ENCODE results near the gene RAB11FIP4. TPM values are rescaled to one million over a fixed set of nuclear protein-coding genes. Genes with fewer than 3 reads are reported as not detected.

RAB11FIP4 gene
- total RNA-seq, 1 experiment from 2014 or later, result 15.1 TPM

- TF ChIP-seq POLR2A (IDR thresholded peaks at IDR 0.05; ENCODE audit: borderline replicate concordance, extremely low read depth, insufficient read depth, insufficient read length) (no peak), SIN3A (IDR thresholded peaks at IDR 0.05; ENCODE audit: low read depth) (peak; percentile 65; the same call in 1 of the 2 replicates)
- TF ChIP-seq, protein P1, sequence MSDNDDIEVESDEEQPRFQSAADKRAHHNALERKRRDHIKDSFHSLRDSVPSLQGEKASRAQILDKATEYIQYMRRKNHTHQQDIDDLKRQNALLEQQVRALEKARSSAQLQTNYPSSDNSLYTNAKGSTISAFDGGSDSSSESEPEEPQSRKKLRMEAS (IDR thresholded peaks at IDR 0.05), result peak; percentile 79
These were observed 108.5 kb downstream of the RAB11FIP4 start (continued) for GRCh38 chr17:31499771-31500554.

DNA sequence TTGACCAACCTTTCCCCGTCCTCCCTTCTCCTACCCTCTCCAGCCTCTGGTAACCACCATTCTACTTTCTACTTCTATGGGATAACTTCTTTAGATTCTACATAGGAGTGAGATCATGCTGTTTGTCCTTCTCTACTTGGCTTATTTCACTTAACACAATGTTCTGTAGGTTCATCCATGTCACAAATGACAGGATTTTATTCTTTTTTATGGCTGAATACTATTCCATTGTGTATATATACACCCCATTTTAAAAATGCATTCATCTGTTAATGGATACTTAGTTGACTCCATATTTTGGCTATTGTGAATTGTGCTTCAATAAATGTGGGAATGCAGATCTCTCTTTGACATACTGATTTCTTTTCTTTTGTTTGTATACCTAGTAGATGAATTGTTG is 115.0 kb downstream of the RAB11FIP4 start:
- no peak for ATAC-seq
- no peak overlapping the region for H2AFZ ChIP-seq (ENCODE audit: low read depth, low read length, poor library complexity, severe bottlenecking)
- H3K9ac ChIP-seq (ENCODE audit: low read length), result no peak overlapping the region
- ChIA-PET CTCF (interaction anchor here (1.0 to 1.3 kb wide), 2 partner anchors 12 to 69 kb away, joined by 3 read pairs; no protein-coding TSS in a partner anchor), RAD21 (ENCODE audit: low non-redundant PET in 1 of 2, low total read pairs in 2 of 2, uncharacterized antibody in 2 of 2, unreplicated experiment in 2 of 2) (no interaction called here), POLR2A (no interaction called here)
- BruUV-seq (replicated peaks), result no TSS peak
- H3K4me2 ChIP-seq (ENCODE audit: low read length), result no peak overlapping the region
- no peaks in the 10 kb centered on the region for H3K79me2 ChIP-seq (ENCODE audit: insufficient read depth, low read length)
- no peak for DNase-seq (ENCODE audit: low read depth, low spot score)
- no peak overlapping the region for H3K27ac ChIP-seq (ENCODE audit: low read depth, low read length)
- H3K4me3 ChIP-seq (replicated peaks in 1 of 2; ENCODE audit: low read depth in 1 of 2, low read length in 2 of 2), result no peak overlapping the region
- no peaks in the 10 kb centered on the region for H3K27me3 ChIP-seq (ENCODE audit: insufficient read depth, low read length)
- H3K36me3 ChIP-seq (ENCODE audit: control insufficient read depth in 1 of 2, insufficient read depth in 2 of 2, low read length in 2 of 2), result no peaks in the 10 kb centered on the region
- no peaks in the 10 kb centered on the region for H3K9me2 ChIP-seq (ENCODE audit: insufficient read depth)
- H3K4me1 ChIP-seq (ENCODE audit: control insufficient read depth in 1 of 2, insufficient read depth in 2 of 2, low read length in 2 of 2), result no peaks in the 10 kb centered on the region; a peak in 1 of 4 replicates
- intact Hi-C loops (cut with micrococcal nuclease), result no loop called here
- no peaks in the 10 kb centered on the region for H4K20me1 ChIP-seq (ENCODE audit: insufficient read depth)
- H3K9me3 ChIP-seq (ENCODE audit: control insufficient read depth in 1 of 2, insufficient read depth in 1 of 2, low read depth in 1 of 2, low read length in 2 of 2), result no peaks in the 10 kb centered on the region
- TF ChIP-seq REST (IDR thresholded peaks at IDR 0.05; ENCODE audit: low read depth) (no peak), EZH2phosphoT487 (IDR thresholded peaks at IDR 0.05; ENCODE audit: borderline replicate concordance) (no peak), ZNF274 (IDR thresholded peaks at IDR 0.05; ENCODE audit: low read depth, low read length) (no peak), ZBTB33 (IDR thresholded peaks at IDR 0.05; ENCODE audit: extremely low read depth, insufficient replicate concordance, low read length) (no peak), SIN3A (IDR thresholded peaks at IDR 0.05; ENCODE audit: low read depth) (no peak), CEBPB (IDR thresholded peaks at IDR 0.05; ENCODE audit: low read depth) (no peak), YY1 (IDR thresholded peaks at IDR 0.05; ENCODE audit: extremely low read depth, insufficient replicate concordance, low read depth, low read length) (no peak), EGR1 (IDR thresholded peaks at IDR 0.05; ENCODE audit: low read depth) (no peak), ZFX (IDR thresholded peaks at IDR 0.05) (no peak), SP1 (IDR thresholded peaks at IDR 0.05; ENCODE audit: low read depth) (no peak), CBX3 (IDR thresholded peaks at IDR 0.05; ENCODE audit: low read depth) (no peak), TCF7L2 (IDR thresholded peaks at IDR 0.05; ENCODE audit: borderline replicate concordance, extremely low read depth, insufficient read depth, insufficient read length) (no peak), RAD21 (IDR thresholded peaks at IDR 0.05; ENCODE audit: low read depth) (no peak), POLR2A (IDR thresholded peaks at IDR 0.05; ENCODE audit: borderline replicate concordance, extremely low read depth, insufficient read depth, insufficient read length) (no peak), ATF3 (IDR thresholded peaks at IDR 0.05) (no peak)
- TF ChIP-seq, protein P1 (IDR thresholded peaks at IDR 0.05), result no peak

Data from HCT116 (cell line).